Ovary (tissue), 3 donors: ENCODE measurements around the gene SLC25A2.

Experiments used
- POLR2A ChIP-seq: fragments of 450-650 bp; IDR thresholded peaks from one replicate; pipeline ENCODE4 v1.6.1; 2017; ENCODE audit warnings: antibody characterized with exemption, mild to moderate bottlenecking, moderate library complexity
- TF ChIP-seq, protein P1 (sequence below), 3 donors: fragments of 450-650 bp in 2 of 3; fragments of 200-600 bp in 1 of 3; IDR thresholded peaks; one replicate each; pipeline versions ENCODE4 v1.5.1 to v1.8.0; 2016 to 2022; ENCODE audit warnings: antibody characterized with exemption in 3 of 3, mild to moderate bottlenecking in 1 of 3
- donor health status: DM: no; HTN: no; CAD: no.

DNA sequence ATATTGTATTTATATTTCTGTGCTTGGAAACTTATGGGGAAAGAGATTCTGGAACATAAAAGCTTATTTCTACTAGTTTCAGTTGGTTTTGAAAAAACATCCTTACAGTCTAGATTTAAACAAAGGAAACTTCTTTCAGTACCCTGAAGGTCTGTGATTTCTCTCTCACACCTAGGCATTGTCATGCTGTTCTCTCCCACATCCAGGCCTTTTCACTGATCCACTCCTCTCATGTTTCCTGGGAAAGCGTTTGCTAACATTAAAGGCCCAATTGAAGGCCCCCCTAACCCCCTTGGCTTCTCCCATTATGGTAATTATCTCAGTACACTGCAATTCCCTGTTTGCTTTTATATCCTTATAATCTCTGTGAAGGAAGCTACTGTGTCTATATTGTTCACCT, 38.9 kb upstream of the SLC25A2 start:
- TF ChIP-seq, protein P1, sequence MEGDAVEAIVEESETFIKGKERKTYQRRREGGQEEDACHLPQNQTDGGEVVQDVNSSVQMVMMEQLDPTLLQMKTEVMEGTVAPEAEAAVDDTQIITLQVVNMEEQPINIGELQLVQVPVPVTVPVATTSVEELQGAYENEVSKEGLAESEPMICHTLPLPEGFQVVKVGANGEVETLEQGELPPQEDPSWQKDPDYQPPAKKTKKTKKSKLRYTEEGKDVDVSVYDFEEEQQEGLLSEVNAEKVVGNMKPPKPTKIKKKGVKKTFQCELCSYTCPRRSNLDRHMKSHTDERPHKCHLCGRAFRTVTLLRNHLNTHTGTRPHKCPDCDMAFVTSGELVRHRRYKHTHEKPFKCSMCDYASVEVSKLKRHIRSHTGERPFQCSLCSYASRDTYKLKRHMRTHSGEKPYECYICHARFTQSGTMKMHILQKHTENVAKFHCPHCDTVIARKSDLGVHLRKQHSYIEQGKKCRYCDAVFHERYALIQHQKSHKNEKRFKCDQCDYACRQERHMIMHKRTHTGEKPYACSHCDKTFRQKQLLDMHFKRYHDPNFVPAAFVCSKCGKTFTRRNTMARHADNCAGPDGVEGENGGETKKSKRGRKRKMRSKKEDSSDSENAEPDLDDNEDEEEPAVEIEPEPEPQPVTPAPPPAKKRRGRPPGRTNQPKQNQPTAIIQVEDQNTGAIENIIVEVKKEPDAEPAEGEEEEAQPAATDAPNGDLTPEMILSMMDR (IDR thresholded peaks at IDR 0.05): no peak
- no peak for TF ChIP-seq POLR2A
